ENCODE data around the gene FAAH.

- no peak for TF ChIP-seq JUND (IDR thresholded peaks at IDR 0.05)
- TF ChIP-seq CTCF (IDR thresholded peaks at IDR 0.05 in 2 of 3, conservative IDR thresholded peaks at IDR 0.05 in 1 of 3; ENCODE audit: borderline replicate concordance in 1 of 3, insufficient read depth in 1 of 3, low read depth in 2 of 3, low read length in 2 of 3): no peak
- TF ChIP-seq FOSL1 (IDR thresholded peaks at IDR 0.05; ENCODE audit: low read depth): no peak
- TF ChIP-seq, protein P1, sequence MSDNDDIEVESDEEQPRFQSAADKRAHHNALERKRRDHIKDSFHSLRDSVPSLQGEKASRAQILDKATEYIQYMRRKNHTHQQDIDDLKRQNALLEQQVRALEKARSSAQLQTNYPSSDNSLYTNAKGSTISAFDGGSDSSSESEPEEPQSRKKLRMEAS (IDR thresholded peaks at IDR 0.05): no peak
- TF ChIP-seq, protein P2, sequence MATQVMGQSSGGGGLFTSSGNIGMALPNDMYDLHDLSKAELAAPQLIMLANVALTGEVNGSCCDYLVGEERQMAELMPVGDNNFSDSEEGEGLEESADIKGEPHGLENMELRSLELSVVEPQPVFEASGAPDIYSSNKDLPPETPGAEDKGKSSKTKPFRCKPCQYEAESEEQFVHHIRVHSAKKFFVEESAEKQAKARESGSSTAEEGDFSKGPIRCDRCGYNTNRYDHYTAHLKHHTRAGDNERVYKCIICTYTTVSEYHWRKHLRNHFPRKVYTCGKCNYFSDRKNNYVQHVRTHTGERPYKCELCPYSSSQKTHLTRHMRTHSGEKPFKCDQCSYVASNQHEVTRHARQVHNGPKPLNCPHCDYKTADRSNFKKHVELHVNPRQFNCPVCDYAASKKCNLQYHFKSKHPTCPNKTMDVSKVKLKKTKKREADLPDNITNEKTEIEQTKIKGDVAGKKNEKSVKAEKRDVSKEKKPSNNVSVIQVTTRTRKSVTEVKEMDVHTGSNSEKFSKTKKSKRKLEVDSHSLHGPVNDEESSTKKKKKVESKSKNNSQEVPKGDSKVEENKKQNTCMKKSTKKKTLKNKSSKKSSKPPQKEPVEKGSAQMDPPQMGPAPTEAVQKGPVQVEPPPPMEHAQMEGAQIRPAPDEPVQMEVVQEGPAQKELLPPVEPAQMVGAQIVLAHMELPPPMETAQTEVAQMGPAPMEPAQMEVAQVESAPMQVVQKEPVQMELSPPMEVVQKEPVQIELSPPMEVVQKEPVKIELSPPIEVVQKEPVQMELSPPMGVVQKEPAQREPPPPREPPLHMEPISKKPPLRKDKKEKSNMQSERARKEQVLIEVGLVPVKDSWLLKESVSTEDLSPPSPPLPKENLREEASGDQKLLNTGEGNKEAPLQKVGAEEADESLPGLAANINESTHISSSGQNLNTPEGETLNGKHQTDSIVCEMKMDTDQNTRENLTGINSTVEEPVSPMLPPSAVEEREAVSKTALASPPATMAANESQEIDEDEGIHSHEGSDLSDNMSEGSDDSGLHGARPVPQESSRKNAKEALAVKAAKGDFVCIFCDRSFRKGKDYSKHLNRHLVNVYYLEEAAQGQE (IDR thresholded peaks at IDR 0.05; ENCODE audit: low read depth): no peak
- TF ChIP-seq POLR2A (IDR thresholded peaks at IDR 0.05; ENCODE audit: borderline replicate concordance, extremely low read depth, insufficient read depth, insufficient read length): no peak
- no peak for TF ChIP-seq EZH2 (IDR thresholded peaks at IDR 0.05)
- no peak for TF ChIP-seq ELF1 (IDR thresholded peaks at IDR 0.05; ENCODE audit: borderline replicate concordance, low read depth)
- no peak for TF ChIP-seq EZH2phosphoT487 (IDR thresholded peaks at IDR 0.05; ENCODE audit: borderline replicate concordance)
- no peak for TF ChIP-seq CBX3 (IDR thresholded peaks at IDR 0.05; ENCODE audit: low read depth)
- no peak for TF ChIP-seq RAD21 (IDR thresholded peaks at IDR 0.05; ENCODE audit: low read depth)
- TF ChIP-seq POLR2AphosphoS5 (IDR thresholded peaks at IDR 0.05; ENCODE audit: low read depth, low read length): no peak
- no peak for TF ChIP-seq EGR1 (IDR thresholded peaks at IDR 0.05; ENCODE audit: low read depth)
These were observed 26.4 kb downstream of the FAAH start for GRCh38 chr1:46420533-46420915.
